ENCODE measurements around the gene PCDHB4.
"Not testable (repeated sequence)": the region's sequence is repeated elsewhere in the genome, so short reads cannot be mapped to it uniquely, and the experiment has no call there.

- TF ChIP-seq CTCF, POLR2A, EP300 (IDR thresholded peaks at IDR 0.05): not testable (repeated sequence)
Observed at GRCh38 chr5:141123396-141124135, 1.9 kb downstream of the PCDHB4 start.
